Activated CD4-positive, alpha-beta T cell treated with anti-CD3 and anti-CD28 coated beads, Interleukin-2, amount 50 U/mL, for 4 hours (primary cell): ENCODE results near the gene PTGES.
"Not testable (repeated sequence)": the region's sequence is repeated elsewhere in the genome, so short reads cannot be mapped to it uniquely, and the experiment has no call there.

Experiments
- DNase-seq, 2 experiments: peaks; one replicate each; pipeline ENCODE4 v3.0.0-alpha.2; 2020

The PTGES gene

DNA sequence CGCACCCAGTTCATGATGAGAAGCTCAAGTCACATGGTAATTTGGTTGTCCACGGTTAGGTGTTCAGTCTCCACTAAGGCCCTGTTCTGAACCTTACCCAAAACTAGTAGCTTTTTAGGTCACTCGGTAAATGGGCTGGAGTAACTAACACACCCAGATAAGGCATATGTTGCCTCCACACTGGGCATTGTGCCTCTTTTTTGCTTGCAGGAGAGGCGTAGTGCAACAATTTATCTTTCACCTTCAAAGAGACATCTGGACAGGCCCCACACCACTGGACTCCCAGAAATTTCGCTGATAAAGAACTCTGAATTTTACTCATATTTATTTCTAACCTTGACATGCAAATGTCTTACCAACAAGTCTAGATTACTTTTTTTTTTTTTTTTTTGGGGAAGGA, 16.8 kb upstream of the PTGES start:
- DNase-seq: no peak

DNA sequence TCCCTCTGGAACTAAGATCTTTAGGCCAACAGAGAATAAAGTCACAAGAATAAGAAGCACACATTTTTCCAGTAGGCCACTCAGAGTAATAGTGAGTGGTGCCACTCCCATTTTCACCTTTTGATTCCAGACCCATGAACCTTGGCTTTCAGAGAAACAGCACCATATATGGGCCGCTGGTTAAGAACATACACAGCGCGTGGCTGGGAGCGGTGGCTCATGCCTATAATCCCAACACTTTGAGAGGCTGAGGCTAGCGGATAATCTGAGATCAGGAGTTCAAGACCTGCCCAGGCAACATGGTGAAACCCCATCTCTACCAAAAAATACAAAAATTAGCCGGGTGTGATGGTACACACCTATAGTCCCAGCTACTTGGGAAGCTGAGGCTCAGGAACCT, 15.6 kb upstream of the PTGES start:
- no peak for DNase-seq

DNA sequence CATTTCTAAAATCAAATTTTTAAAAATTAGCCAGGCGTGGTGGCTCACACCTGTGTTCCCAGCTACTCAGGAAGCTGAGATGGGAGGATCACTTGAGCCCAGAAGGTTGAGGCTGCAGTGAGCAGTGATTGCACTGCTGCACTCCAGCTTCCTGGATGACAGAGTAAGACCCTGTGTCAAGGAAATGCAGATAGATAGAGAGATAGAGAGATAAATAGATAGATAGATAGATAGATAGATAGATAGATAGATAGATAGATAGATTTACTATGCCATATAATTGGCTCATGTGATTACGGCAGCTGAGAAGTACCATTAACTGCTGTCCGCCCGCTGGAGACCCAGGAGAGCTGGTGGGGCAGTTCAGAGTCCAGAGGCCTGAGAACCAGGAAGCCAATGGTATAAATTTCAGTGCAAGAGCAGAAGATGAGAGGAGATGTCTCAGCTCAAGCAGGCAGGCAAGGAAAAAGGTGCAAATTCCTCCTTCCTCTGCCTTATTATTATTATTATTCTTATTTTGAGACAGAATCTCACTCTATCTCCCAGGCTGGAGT, 13.0 kb upstream of the PTGES start:
- no peak for DNase-seq

DNA sequence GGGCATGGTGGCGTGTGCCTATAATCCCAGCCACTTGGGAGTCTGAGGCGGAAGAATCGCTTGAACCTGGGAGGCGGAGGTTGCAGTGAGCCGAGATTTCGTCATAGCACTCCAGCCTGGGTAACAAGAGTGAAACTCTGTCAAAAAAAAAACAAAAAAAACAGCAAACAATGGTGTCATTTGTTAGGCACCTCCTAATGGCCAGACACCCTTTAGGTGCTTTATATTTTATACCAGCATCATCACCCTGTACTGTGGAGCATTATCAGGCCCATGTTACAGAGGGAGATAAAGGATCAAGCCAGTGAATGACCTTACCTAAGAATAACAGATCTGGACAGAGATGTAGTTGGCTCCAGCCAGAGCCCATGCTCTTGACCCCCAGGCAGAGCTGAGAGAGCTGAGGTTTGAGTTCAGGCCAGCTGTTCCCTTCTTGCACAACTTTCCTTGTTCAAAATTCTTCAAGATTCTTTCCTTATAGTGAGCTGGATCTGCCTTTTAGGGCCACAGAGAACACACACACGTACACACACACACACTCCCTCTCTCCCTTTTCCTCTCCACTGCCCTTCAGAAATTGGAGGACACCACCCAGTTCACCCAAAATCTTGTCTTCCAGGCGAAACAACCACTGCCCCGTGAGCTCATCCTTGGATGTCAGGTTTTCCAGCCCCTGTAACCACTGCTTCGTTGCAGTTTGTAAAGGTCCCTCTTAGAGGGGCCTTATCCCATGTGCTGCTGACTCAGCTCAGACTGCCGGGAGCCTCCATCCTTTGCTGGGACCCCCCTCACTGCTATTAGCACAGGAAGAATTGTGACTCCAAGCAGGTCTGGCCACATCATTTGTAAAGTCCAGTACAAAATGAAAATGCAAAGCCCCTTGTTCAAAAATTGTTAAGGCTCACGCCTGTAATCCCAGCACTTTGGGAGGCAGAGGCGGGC, 10.4 kb upstream of the PTGES start:
- no peak for DNase-seq

DNA sequence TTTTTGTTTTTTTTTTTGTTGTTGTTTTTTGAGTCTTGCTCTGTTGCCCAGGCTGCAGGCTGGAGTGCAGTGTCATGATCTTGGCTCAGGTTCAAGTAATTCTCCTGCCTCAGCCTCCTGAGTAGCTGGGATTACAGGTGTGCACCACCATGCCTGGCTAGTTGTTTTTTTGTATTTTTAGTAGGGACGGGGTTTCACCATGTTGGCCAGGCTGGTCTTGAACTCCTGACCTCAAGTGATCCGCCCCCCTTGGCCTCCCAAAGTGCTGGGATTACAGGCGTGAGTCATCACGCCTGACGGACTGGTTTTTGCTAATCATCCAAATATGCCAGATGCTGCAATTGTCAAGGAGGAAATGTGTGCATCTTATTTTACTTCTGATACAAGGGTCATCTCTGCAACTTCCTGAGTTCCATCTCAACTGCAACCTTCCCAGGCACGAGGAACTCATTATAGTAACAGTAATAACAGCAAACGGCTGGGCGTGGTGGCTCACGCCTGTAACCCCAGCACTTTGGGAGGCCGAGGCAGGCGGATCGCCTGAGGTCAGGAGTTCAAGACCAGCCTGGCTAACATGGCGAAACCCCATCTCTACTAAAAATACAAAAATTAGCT, 9.6 kb upstream of the PTGES start:
- not testable (repeated sequence) for DNase-seq

DNA sequence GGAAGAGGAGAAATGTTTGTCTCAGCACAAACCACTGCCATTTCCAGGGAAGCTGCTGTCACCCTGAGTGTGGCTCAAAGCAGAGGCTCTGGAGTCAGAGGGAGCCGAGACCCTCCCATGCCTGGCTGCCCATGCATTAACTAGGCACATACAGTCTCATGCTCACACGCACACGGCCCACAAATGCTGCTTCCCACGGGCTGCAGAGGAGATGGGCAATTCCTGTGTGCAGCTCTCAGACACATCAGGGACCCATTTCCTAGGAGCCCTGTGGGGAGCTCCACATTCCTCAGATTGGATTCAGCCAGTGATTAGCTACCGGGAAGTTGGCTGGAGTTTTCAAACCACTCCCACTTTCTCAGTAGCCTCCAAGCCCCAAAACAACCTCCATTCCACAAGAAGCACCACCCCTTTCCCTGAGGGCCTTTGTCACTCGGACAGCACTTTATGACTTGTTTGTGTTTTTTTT, 9.1 kb upstream of the PTGES start:
- DNase-seq: no peak

DNA sequence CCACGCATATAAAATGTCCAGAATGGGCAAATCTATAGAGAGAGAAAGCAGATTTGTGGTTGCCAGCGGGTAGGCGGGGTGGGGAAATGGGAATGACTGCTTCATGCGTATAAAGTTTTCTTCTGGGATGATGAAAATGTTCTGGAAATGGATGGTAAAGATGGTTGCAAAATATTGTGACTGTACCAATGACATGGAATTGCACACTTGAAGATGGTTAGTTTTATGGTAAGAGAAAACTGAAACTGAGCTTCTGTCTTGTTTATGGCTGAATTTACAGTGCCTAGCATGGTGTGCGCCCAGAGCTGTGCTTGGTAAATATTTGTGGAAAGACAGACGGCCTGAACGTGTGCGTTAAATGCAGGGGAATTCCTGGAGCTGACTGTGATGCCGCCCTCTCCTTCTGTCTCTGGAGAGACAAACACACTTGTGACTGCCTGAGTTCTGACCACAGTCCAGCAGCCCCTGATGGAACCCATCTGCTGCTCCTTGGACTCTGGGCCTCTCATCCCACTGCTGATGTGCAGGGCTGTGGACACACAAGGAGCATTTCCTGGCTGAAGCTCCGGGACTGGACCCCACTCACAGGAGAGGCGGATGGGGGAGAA, 8.6 kb upstream of the PTGES start:
- no peak for DNase-seq

DNA sequence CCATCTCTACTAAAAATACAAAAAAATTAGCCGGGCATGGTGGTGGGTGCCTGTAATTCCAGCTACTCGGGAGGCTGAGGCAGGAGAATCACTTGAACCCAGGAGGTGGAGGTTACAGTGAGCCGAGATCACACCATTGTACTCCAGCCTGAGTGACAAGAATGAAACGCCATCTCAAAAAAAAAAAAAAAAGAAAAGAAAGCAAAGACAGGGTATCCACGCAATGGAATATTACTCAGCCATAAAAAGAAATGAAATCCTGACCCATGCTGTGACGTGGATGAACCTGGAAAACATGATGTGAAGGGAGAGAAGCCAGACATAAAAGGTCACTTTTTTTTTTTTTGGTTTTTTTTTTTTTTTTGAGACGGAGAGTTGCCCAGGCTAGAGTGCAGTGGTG, 7.9 kb upstream of the PTGES start:
- DNase-seq: not testable (repeated sequence)

DNA sequence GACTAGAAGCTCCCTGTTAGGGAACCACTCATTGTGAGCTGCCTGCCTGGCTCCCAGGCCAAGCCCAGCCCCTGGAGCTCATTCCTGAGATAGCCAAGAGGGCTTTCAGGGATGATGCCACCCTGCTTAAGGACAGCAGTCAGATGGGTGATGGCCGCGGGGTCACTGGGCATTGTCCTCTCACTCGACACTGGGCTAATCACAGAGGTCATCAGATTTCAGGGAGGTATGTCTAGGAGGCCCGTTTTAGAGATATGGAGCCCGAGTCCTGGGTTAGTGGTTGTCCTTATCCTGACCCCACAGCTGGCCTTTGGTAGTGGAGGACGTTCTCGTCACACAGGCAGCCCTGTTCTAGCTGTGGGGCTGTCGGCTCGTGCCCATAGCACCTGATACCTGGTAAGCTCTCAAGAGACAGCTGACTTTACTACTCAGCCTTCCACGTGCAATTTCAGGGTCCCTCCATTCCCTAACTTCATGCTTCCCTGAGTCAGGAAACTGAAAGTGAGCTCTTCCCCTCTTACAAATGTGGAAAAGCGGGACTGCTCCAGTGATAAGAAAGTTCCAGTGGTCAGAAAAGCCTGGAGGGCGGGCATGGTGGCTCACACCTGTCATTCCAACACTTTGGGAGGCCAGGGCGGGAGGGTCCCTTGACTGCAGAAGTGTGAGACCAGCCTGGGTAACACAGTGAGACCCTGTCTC, 7.1 kb upstream of the PTGES start:
- DNase-seq: no peak

DNA sequence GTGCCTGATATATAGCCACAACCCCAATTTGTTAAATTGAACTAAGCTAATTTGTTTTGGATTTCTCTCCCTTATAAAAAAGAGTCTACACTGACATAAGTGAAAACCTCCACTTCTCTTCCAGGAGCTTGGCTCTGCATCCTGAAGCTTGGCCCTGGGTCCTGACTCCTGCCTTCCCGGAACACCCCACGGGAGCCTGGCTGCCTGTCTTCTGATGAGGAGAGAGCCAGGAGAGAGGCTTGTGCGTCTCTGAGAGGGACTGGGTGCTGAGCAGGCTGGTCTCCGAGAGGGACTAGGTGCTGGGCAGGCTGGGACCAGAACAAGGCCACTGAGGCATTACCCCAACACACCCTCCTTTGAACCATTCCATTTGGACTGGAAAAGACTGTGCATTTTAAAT, 6.5 kb upstream of the PTGES start:
- no peak for DNase-seq

DNA sequence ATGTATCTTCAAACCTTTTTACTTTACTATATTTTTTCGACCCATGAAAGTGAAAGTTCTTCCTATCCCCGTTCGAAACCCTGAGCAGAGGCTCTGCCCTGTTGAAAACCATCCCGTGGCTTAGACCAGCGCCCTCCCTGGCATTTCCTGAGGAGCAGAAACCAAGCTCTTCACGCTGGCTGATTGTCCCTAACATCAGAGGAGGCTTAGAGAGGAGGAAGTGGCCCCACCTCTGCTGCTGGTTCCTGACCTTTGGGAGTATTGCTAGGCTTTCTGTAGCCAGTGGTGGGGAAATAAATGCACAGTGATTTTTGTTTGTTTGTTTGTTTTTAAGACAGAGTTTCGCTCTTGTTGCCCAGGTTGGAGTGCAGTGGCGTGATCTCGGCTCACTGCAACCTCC, 4.2 kb upstream of the PTGES start:
- DNase-seq: no peak

DNA sequence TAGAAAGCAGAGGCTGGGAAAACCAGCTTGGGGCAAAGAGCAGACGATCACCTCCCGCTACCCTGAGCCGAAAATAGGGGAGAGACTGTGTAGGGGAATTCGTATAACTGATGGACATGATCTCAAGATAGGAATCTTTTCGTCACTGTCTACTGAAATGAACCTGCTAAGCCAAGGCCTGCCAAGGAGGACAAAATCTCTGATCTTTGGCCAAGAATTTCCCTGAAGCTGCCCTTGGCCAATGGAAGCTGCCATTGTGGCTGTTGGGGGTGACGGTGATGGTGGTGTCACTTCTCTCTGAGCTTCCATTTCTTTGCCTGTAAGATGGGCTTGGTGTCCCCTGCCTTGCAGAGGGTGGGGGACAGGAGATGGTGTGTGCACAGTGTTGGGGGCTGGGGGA, 3.3 kb upstream of the PTGES start:
- DNase-seq: no peak

DNA sequence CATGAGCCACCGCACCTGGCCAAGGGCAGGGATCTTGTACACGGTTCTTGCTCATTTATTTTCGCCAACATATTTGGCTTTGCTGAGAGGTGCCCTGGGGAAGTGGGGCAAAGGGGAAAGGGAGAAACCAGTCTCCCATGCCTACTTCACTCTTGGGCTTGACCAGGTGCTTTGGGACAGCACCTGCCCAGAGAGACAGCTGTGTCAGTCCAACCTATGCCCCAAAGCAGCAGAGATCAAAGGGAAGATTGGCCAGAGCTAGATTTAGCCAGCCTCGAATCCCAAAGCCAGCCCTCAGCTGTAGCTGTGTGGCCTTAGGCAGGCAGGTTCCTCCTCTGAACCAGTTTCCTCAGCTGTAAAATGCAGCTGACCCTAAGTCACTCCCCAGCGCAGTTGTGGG, 2.3 kb upstream of the PTGES start:
- no peak for DNase-seq

DNA sequence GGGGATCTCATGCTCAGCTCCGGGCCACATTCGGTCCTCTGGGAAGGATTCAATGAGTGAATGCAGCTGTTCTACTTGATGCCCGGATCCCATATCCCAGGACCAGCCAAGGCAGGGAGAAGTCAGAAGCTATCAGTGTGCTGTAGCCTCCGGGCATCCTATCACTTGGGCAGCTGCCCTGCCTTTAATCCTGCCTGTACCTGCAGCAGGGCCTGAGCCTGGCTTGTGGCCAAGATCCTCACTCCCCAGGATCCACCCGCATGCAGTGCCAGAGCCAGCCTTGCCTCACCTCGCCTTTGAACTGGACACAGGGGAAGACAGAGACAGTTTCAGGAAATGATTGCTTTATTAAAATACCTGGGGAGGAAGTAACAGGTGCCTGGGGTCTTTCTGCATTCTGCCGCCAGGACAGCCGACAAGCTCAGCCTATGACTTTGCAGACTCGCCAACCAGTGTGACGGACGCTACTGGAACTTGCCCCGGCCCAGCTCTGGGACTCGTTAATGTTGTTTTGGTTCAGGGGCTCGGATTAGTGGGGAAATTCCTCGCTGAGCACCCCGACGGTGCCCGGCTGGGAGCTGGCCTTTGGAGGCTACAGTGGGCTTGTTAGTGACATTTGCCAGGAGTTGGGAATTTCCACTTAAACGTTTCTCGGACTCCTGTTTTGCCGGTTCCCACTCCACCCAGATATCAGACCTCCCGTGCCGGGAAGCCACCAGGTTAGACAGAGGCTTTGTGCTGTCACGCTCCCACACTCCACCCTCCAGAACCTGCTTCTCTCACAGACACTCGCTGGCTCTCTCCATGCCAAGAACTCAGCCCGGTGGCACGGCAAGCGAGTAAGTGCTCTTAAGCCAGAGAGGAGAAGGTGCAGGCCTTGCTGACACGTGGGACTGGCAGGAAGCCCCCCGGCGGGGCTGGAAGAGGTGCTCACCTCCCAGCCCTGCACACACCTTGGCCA, 721 bp downstream of the PTGES start:
- no peak for DNase-seq

DNA sequence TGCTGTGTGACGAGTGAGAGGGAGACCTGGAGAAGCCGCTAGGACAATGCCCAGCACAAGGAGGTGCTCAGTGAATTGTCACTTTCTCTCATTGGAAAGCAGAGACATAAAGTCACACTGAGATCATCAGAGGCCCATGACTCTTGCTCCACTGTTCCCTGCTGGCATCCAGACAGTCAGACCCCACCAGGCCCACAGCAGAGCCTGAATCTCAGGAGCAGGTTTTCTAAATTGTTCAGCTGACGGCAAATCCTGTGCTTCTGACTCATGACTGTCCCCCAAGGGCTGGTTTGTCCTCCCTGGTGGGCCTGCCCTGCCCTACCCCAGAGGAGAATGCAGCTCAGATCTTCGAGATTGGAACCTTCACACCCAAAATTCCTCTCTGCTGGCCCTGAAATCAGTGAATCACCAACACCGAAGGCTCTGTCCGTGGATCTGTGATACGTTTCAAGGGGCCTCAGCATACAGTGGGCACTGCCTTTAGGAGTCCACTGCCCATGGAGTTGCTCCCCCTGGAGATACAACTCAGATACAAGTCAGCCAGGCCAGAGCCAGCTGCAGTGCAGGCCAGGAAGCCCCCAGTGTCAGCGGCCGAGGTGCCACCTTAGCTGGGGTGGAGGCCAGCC, 2.7 kb downstream of the PTGES start:
- DNase-seq: no peak

DNA sequence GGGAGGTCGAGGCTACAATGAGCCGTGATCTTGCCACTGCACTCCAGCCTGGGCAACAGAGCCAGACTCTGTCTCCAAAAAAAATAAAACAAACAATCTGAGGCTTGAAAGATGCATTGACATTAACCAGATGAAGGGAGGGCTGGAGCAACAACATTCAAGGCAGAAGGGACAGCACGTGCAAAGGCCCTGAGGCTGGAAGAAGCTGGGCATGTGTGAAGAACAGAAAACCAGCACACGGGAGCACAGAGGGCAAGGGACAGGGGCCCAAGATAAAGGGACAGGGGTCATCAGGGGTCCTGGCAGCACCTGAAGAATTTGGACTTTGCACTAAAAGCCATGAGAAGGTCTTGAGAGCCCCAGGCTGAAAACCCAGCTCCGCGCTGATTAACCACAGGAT, 3.3 kb downstream of the PTGES start:
- DNase-seq: no peak

DNA sequence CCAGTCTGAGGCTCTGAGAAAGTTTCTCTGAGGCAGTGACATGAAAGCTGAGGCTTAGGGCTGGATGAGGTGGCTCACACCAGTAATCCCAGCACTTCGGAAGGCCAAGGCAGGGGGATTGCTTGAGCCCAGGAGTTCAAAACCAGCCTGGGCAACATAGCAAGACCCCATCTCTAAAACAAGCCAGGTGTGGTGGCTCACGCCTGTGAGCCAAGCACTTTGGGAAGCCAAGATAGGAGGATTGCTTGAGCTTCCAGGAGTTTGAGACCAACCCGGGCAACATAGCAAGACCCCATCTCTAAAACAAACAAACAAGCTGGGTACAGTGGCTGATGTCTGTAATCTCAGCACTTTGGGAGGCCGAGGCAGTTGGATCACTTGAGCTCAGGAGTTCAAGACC, 3.8 kb downstream of the PTGES start:
- DNase-seq: not testable (repeated sequence)

DNA sequence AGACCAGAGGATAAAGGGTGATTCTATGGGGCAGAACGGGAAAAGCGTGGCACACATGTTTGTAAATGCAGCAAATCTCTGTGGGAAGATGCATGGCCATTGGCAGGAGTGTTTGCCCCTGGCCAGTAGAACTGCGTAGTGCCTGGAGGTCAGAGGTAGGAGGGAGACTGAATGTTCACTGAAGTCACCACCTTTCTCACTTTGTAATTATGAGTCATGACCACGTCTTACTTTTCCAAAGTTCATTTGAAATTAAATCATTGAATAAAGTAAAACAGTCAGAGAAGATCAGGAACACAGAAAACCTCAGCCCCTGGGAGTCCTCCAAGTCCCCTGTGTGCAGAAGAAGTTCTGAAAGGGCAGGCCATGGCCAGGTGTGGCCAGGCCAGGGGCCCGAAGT, 4.6 kb downstream of the PTGES start:
- no peak for DNase-seq

DNA sequence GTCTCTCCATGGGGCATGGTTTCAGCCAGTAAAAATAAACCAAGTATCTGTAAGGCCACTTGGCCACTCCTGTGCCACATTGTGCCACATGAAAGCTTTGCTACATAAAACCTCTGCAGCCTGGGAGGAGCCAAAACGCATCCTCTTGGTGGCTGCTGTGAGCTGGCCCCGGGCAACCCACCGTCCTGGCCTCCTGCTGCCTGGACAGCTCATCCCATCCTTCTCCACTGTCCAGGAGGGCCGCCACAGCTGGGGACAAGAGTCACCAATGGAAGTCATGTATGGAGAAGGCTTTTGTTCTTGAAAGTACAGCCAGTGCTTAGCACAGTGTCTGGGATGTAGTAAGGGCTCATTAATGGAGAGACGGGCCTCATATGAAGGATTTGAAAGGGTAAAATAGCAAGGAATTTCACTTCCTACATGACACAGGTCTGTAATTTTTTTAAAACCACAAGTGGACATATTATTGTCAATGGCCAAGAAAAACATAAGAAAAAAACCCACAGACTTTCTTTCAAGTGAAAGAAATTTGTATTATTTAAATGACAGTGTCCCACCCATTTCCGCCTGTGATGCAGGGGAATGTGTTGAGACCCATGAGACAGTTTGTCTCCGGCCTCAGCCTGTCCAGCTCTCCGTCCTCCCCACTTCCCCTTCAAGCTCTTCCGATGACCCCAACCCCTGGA, 6.6 kb downstream of the PTGES start:
- no peak for DNase-seq

DNA sequence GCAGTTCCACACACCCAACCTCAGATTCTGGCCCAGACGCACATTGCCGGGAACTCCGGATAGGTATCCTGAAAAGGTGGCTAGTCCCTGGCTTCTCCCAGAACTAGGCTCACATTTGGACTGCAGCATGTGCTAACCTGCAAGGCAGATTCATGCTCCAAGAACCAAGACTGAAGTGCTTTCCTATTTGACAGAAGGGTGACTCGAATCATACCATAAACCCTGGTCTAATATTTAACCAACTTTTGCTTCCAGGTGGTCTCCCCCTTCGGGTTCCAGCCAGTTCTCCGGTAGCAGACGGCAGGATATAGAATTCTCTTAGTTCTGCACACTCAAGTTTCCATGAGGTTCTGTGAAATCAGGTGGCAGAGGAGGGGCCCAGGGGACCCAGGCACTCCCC, 7.6 kb downstream of the PTGES start:
- DNase-seq: no peak
